HG02571 (cell line): ENCODE measurements around the gene GNG7.
"Not testable (repeated sequence)": the region's sequence is repeated elsewhere in the genome, so short reads cannot be mapped to it uniquely, and the experiment has no call there.

Experiments
- ATAC-seq: cut with Tn5 transposase; IDR thresholded peaks from one replicate; pipeline ENCODE4 v1.9.1; 2021; ENCODE audit warnings: mild to moderate bottlenecking, moderate library complexity; ENCODE audit not compliant: unreplicated experiment

GNG7 gene

GRCh38 chr19:2714102-2714501 is 11.6 kb upstream of the GNG7 start:
- ATAC-seq, result not testable (repeated sequence)

DNA sequence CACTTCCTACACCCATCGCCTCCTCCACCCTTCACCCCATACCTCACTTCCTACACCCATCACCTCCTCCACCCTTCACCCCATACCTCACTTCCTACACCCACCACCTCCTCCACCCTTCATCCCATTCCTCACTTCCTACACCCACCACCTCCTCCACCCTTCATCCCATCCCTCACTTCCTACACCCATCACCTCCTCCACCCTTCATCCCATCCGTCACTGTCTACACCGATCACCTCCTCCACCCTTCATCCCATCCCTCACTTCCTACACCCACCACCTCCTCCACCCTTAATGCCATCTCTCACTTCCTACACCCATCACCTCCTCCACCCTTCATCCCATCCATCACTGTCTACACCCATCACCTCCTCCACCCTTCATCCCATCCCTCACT is 10.7 kb upstream of the GNG7 start:
- not testable (repeated sequence) for ATAC-seq

DNA sequence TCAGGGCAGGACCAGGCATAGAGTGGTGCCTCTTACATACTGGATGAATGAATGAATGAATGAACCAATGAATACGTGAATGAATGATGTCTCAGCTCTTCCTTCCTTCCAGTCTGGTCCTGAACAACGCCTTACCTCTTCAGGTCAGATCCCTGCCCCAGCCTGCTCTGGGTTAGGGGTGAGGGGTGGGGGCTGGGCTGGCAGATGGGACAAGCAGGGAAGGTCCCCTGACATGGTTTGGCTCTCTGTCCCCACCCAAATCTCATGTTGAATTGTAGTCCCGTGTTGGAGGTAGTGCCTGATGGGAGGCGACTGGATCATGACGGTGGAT is 9.3 kb upstream of the GNG7 start:
- no peak for ATAC-seq

DNA sequence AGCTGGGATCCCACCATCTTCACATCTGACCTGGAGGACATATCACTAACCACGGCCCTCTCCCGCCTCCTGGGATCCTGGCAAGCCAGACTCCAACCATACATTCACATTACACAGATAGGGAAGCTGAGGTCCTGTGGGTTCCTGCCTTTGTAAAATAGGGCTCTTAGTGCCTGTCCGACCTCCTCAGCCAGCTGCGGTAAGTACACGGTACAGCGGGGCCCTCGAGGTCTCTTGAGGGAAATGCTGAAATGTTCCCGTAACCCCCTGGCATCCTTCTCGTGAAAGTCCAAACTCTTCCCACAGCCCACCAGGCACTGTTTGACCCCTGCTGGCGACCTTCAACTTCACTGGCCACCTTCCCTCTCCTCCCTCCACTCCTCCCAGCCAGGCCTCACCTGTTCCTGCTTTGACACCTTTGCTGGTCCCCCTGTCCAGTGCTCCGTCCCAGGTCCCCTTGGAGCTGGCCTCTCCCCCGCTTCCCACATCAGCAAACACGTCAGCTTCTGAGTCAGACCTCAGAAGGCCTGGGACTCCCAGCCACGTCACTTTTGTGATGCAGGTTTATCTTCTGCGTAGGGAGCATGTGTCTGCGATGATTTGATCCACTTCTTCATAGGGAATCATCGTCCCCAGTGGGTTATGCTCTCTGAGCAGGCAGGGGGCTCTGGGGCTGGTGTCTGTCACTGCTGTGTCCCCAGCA is 8.8 kb upstream of the GNG7 start:
- ATAC-seq, result no peak

DNA sequence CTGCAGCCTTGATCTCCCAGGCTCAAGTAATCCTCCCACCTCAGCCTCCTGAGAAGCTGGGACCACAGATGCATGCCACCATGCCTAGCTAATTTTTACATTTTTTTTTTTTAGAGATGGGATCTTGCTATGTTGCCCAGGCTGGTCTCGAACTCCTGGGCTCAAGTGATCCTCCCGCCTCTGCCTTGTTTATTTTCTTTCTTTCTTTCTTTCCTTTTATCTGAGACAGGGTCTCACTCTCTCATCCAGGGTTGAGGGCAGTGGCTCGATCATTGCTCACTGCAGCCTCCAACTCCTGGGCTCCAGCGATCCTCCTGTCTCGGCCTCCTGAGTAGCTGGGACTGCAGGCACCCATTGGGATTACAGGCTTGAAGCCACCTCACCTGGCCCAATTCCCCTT is 3.8 kb upstream of the GNG7 start:
- no peak for ATAC-seq

DNA sequence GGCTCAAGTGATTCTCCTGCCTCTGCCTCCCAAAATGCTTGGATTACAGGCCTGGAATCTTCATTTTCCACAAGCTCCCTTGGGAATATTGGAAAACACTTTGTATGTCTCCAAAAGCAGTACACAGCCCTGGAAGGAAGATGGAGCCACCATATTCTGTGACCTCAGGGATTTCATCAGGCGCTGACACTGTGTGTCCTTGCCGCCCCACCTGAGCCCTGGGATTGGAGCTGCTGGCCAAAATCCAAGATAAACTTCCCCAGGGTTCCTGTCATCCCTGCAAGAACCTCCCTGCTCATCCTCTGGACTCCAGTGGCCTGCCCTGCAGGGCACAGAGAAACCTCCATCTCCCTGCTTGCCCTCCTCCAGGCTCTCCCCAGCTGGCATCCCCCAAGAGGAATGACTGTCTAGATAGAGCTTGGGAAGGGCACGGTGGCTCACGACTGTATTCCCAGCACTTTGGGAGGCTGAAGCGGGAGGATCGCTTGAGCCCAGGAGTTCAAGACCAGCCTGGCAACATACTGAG is 1.3 kb upstream of the GNG7 start:
- ATAC-seq, result no peak

DNA sequence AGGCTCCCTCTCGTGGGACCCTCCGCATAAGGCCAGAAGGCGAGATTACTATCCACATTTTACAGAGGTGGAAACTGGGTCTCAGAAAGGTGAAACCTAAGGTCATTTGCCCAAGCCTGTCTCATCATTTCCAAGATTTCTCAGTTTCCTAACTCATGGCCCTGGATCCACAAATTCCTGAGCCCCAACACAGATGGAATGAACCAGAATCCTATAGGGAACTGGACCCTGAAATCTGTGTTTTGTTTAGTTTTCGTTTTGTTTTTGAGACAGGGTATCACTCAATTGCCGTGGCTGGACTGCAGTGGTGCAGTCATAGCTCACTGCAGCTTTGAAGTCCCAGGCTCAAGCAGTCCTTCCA is 563 bp upstream of the GNG7 start:
- ATAC-seq, result no peak

DNA sequence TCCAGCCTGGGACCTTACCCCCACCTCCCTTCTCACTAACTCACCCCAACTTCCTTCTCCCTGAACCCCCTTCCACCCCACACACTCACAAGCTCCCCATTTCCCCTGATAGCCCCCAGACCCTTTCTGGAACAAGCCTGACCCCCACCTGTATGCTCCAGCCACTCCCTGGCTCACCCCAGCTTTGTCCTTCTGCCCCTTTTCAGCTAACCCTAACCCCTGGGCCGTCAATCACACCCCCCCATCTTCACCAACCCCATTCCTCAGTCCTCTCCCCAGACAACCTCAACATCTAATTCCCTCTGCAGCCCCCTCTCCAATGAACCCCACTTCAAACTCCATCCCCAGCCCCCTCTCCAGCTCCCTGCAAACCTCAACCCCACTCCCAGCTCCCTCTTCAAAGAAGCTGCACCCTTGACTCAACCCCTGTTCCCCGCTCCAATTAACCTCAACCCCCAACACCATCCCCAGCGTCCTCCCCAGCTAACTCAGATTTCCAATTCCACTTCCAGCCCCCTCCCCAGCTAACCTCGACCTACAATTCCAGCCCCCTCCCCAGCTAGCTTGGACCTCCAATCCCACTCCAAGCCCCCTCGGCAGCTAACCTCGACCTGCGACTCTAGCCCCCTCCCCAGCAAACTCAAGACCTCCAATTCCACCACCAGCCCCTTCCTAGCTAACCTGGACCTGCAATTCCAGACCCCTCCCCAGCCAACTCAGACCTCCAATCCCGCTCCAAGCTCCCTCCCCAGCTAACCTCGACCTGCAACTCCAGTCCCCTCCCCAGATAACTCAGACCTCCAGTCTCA is 929 bp downstream of the GNG7 start:
- no peak for ATAC-seq

- ATAC-seq, result no peak
Measured at GRCh38 chr19:2700660-2701360, 1.7 kb downstream of the GNG7 start.

GRCh38 chr19:2699413-2700140 is 2.9 kb downstream of the GNG7 start:
- ATAC-seq, result no peak

- ATAC-seq, result no peak
Measured at GRCh38 chr19:2694196-2694595, 8.3 kb downstream of the GNG7 start.

DNA sequence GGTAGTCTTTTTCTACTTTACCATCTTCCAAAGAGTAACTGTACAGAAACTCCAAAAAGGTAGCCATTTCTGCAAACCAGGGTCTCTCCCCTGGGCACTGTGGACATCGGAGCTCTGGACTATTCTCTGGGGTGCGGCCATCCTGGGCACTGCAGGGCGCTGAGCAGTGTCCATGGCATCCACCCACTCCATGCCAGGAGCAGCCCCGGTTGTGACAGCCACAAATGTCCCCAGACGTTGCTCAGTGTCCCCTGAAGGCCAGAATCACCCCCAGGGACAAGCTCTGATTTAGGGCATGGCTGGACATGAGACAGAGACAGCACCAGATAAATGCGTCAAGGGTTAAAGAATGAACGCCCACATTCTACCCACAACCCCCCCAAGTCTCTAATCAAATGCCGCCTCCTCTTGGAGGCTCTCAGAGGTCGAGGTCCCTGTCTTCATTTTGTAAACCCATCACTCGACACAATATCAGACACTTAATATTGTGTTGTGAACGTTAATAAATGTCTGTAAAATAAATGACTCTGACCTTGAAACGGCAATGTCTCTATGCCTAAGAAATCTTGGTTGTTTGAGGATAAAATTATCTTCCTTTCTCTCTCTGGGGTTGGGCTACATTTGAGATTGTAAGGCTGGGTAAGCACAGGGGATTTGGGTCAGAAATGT is 8.9 kb downstream of the GNG7 start:
- no peak for ATAC-seq

- no peak for ATAC-seq
Measured at GRCh38 chr19:2691951-2692350, 10.5 kb downstream of the GNG7 start.

- ATAC-seq, result no peak
Measured at GRCh38 chr19:2690856-2691255, 11.6 kb downstream of the GNG7 start.

GRCh38 chr19:2686360-2686759 is 16.1 kb downstream of the GNG7 start:
- no peak for ATAC-seq

DNA sequence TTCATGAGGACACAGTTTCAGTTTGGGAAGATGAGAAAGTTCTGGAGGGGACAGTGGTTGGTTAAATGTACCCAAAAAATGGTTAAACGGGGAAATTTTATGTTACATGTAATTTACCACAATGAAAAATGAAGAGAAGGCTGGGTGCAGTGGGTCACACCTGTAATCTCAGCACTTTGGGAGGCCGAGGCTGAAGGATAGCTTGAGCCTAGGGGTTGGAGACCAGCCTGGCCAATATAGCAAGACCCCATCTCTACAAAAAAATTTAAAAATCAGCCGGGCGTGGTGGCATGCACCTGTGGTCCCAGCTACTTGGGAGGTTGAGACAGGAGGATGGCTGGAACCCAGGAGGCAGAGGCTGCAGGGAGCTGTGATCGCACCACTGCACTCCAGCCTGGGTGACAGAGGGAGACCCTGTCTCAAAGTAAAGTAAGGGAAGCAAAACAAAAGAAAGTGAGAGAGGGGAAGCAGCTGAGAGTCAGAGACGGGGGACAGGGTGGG is 17.2 kb downstream of the GNG7 start:
- ATAC-seq, result no peak

- no peak for ATAC-seq
Measured at GRCh38 chr19:2683430-2684003, 19.0 kb downstream of the GNG7 start.

GRCh38 chr19:2680808-2681207 is 21.7 kb downstream of the GNG7 start:
- ATAC-seq, result no peak

GRCh38 chr19:2679439-2679838 is 23.1 kb downstream of the GNG7 start:
- no peak for ATAC-seq

GRCh38 chr19:2678948-2679347 is 23.5 kb downstream of the GNG7 start:
- ATAC-seq, result not testable (repeated sequence)
